CD14-positive monocyte (primary cell): ENCODE measurements around the gene ZBTB49. TPM values are rescaled to one million over a fixed set of nuclear protein-coding genes. Genes with fewer than 3 reads are reported as not detected.

Experiments
- DNase-seq, 3 donors: peaks; one replicate each; pipeline ENCODE4 v3.0.0-alpha.2; 2011 to 2022
- H2AFZ ChIP-seq: 2 replicates; pipeline ENCODE4 v1.6.0; 2012; ENCODE audit warnings: mild to moderate bottlenecking, low read depth, low read length, inconsistent platforms; ENCODE audit not compliant: insufficient read depth, poor library complexity, severe bottlenecking
- H3K27ac ChIP-seq, 2 donors: 1 replicate in 1 of 2; 2 replicates in 1 of 2; pipeline ENCODE4 v1.5.1; 2012 to 2013; ENCODE audit warnings: low read length in 2 of 2, control low read depth in 1 of 2, inconsistent platforms in 1 of 2, low read depth in 1 of 2, mild to moderate bottlenecking in 1 of 2
- H3K27me3 ChIP-seq, 2 donors: one replicate each; pipeline versions ENCODE4 v1.6.0 to v1.6.1; 2011 to 2013; ENCODE audit warnings: low read length in 2 of 2; ENCODE audit not compliant: control insufficient read depth in 2 of 2, insufficient read depth in 2 of 2
- H3K36me3 ChIP-seq, 2 donors: replicated peaks in 1 of 2; 1 replicate in 1 of 2; 2 replicates in 1 of 2; pipeline versions ENCODE4 v1.5.1 to v1.6.1; 2012 to 2013; ENCODE audit warnings: low read length in 2 of 2, control low read depth in 1 of 2, inconsistent platforms in 1 of 2, mild to moderate bottlenecking in 1 of 2; ENCODE audit not compliant: insufficient read depth in 2 of 2, control insufficient read depth in 1 of 2
- H3K4me1 ChIP-seq, 2 donors: 1 replicate in 1 of 2; 2 replicates in 1 of 2; pipeline versions ENCODE4 v1.5.1 to v1.6.1; 2012 to 2013; ENCODE audit warnings: low read length in 2 of 2, control low read depth in 1 of 2, inconsistent platforms in 1 of 2, mild to moderate bottlenecking in 1 of 2, moderate library complexity in 1 of 2; ENCODE audit not compliant: insufficient read depth in 2 of 2, control insufficient read depth in 1 of 2
- H3K4me2 ChIP-seq: replicated peaks from 2 replicates; pipeline ENCODE3; 2012; ENCODE audit warnings: low read length, moderate library complexity, mild to moderate bottlenecking; ENCODE audit not compliant: poor library complexity, severe bottlenecking; ENCODE audit errors: extremely low read depth
- H3K4me3 ChIP-seq, 3 experiments: fragments of 200-600 bp in 1 of 3; sonication (generic) in 1 of 3; replicated peaks in 1 of 3; 1 replicate in 2 of 3; 2 replicates in 1 of 3; pipeline ENCODE4 v1.5.1; 2011 to 2013; ENCODE audit warnings: low read length in 3 of 3, mild to moderate bottlenecking in 3 of 3, control low read depth in 2 of 3, low read depth in 2 of 3, inconsistent platforms in 1 of 3, moderate library complexity in 1 of 3
- H3K79me2 ChIP-seq: 2 replicates; pipeline ENCODE4 v1.6.0; 2012; ENCODE audit warnings: mild to moderate bottlenecking, control low read depth, inconsistent platforms, low read length, moderate library complexity; ENCODE audit not compliant: insufficient read depth
- H3K9ac ChIP-seq: 2 replicates; pipeline ENCODE4 v1.6.0; 2017; ENCODE audit warnings: low read length, mild to moderate bottlenecking; ENCODE audit not compliant: insufficient read depth, poor library complexity, severe bottlenecking
- H3K9me3 ChIP-seq, 2 donors: replicated peaks in 1 of 2; 1 replicate in 1 of 2; 2 replicates in 1 of 2; pipeline versions ENCODE4 v1.5.1 to v1.6.1; 2012 to 2013; ENCODE audit warnings: low read length in 2 of 2, control low read depth in 1 of 2; ENCODE audit not compliant: control insufficient read depth in 1 of 2, insufficient read depth in 1 of 2
- H4K20me1 ChIP-seq: 2 replicates; pipeline ENCODE4 v1.6.0; 2012; ENCODE audit warnings: mild to moderate bottlenecking, low read length, control low read depth, moderate library complexity; ENCODE audit not compliant: insufficient read depth
- H3K27ac Mint-ChIP-seq, 7 donors: one replicate each; pipeline ENCODE4 v1.8.0; 2020; ENCODE audit warnings: mild to moderate bottlenecking in 7 of 7, mixed read lengths in 7 of 7, moderate library complexity in 6 of 7, inconsistent platforms in 2 of 7
- H3K27me3 Mint-ChIP-seq, 3 donors: one replicate each; pipeline ENCODE4 v1.8.0; 2021 to 2022; ENCODE audit warnings: low read depth in 3 of 3, mild to moderate bottlenecking in 3 of 3, mixed read lengths in 3 of 3, moderate library complexity in 3 of 3, inconsistent platforms in 1 of 3
- H3K36me3 Mint-ChIP-seq, 2 donors: one replicate each; pipeline ENCODE4 v1.8.0; 2020; ENCODE audit warnings: mixed read lengths in 2 of 2, inconsistent platforms in 1 of 2, mild to moderate bottlenecking in 1 of 2
- H3K4me1 Mint-ChIP-seq: one replicate; pipeline ENCODE4 v1.8.0; 2020; ENCODE audit warnings: mild to moderate bottlenecking, mixed read lengths
- H3K4me3 Mint-ChIP-seq, 2 donors: one replicate each; pipeline ENCODE4 v1.8.0; 2020; ENCODE audit warnings: mild to moderate bottlenecking in 2 of 2, mixed read lengths in 2 of 2, moderate library complexity in 1 of 2
- H3K9me3 Mint-ChIP-seq, 7 donors: one replicate each; pipeline ENCODE4 v1.8.0; 2020 to 2022; ENCODE audit warnings: mixed read lengths in 7 of 7, mild to moderate bottlenecking in 6 of 7, moderate library complexity in 6 of 7, inconsistent platforms in 2 of 7
- CTCF ChIP-seq: fragments of 200-600 bp; IDR thresholded peaks from one replicate; pipeline ENCODE4 v1.8.0; 2022; ENCODE audit warnings: antibody characterized with exemption, mild to moderate bottlenecking
- WGBS: methylation state at CpG from one replicate; pipeline ENCODE4 v1.1.5; 2013; ENCODE audit warnings: missing lambda C conversion rate; ENCODE audit not compliant: insufficient coverage; 5-methylcytosine and 5-hydroxymethylcytosine counted together
- intact Hi-C, 2 donors: fragments of 100-400 bp; cut with micrococcal nuclease; formaldehyde crosslinking; loops; one replicate each; pipeline versions ENCODE4 v1.15.0 to v1.15.1; 2023
- polyA plus RNA-seq, 3 donors: library from polyadenylated mRNA; depleted of rRNA in 1 of 3; unstranded in 2 of 3; stranded (reverse) in 1 of 3; fragments of 300-500 nt in 2 of 3; fragments of >200 nt in 1 of 3; fragmentation: Illumina TruSeq in 2 of 3; gene quantifications; 1 replicate in 2 of 3; 2 replicates in 1 of 3; pipeline ENCODE4 v1.2.3, GENCODE V29; 2012 to 2021

ZBTB49 gene
- polyA plus RNA-seq, 3 donors: 1.4 to 3.8 (median 1.7) TPM

- no peaks in the 10 kb centered on the region for H3K36me3 Mint-ChIP-seq
- H3K4me1 ChIP-seq: no peaks in the 10 kb centered on the region
- H4K20me1 ChIP-seq: no peaks in the 10 kb centered on the region
- no peak overlapping the region for H3K4me2 ChIP-seq
- no peaks in the 10 kb centered on the region for H3K4me1 Mint-ChIP-seq
- H3K36me3 ChIP-seq: no peaks in the 10 kb centered on the region
- H3K27ac Mint-ChIP-seq: peak overlapping the region in 1 of 7 donors; percentile 50
- H3K4me3 Mint-ChIP-seq: no peak overlapping the region
- intact Hi-C loops: no loop called here
- H3K27me3 ChIP-seq: peaks cover 0 to 6% of the 10 kb centered on the region in 2 donors
- no peak overlapping the region for H2AFZ ChIP-seq
- no peak overlapping the region for H3K4me3 ChIP-seq
- H3K27me3 Mint-ChIP-seq: peaks cover 3 to 24% (median 15%) of the 10 kb centered on the region in 3 donors
- no peaks in the 10 kb centered on the region for H3K9me3 ChIP-seq
- no peaks in the 10 kb centered on the region for H3K79me2 ChIP-seq
- H3K9ac ChIP-seq: no peak overlapping the region
- H3K27ac ChIP-seq: no peak overlapping the region
- WGBS: 79% methylated on average over 10 of the region's 13 CpGs
- no peak for DNase-seq
- peaks cover 0 to 5% (median 3%) of the 10 kb centered on the region in 7 donors for H3K9me3 Mint-ChIP-seq
- no peak for TF ChIP-seq CTCF
Observed at GRCh38 chr4:4358093-4358854, 68.2 kb downstream of the ZBTB49 start.

- TF ChIP-seq CTCF: no peak
- Histone ChIP-seq H3K4me1 (no peaks in the 10 kb centered on the region), H3K9me3 (peaks cover 8 to 15% of the 10 kb centered on the region in 2 donors), H4K20me1 (no peaks in the 10 kb centered on the region), H3K27ac (no peak overlapping the region), H3K9ac (no peak overlapping the region), H2AFZ (no peak overlapping the region), H3K27me3 (peaks cover 0 to 4% of the 10 kb centered on the region in 2 donors), H3K4me3 (no peak overlapping the region), H3K36me3 (no peaks in the 10 kb centered on the region), H3K79me2 (no peaks in the 10 kb centered on the region), H3K4me2 (no peak overlapping the region)
- Mint-ChIP-seq H3K4me3 (no peak overlapping the region), H3K27me3 (peaks cover 4 to 14% (median 11%) of the 10 kb centered on the region in 3 donors), H3K4me1 (no peaks in the 10 kb centered on the region), H3K27ac (no peak overlapping the region), H3K9me3 (peaks cover 9 to 29% (median 17%) of the 10 kb centered on the region in 7 donors), H3K36me3 (no peaks in the 10 kb centered on the region)
- intact Hi-C loops: no loop called here
- WGBS: 82% methylated on average over 3 of the region's 8 CpGs
- DNase-seq: no peak
Observed at GRCh38 chr4:4361883-4362282, 71.8 kb downstream of the ZBTB49 start.
